ENCODE measurements around the gene SLITRK1.
A peak's percentile ranks its signal among the peaks of the same experiment; 100 is the strongest.

Gene SLITRK1

GRCh38 chr13:83878691-83879430 lies 3.4 kb downstream of the SLITRK1 start:
- H3K4me3 ChIP-seq, result peak overlapping the region; percentile 13 to 25
- H3K9me3 ChIP-seq, result no peaks in the 10 kb centered on the region
- intact Hi-C loops (cut with DNase I; ENCODE audit: low total_unique reads), result no loop called here
- DNase-seq, result no peak
- peaks cover 0 to 49% of the 10 kb centered on the region in 2 donors for H3K27me3 ChIP-seq
- TF ChIP-seq CTCF (IDR thresholded peaks at IDR 0.05), result no peak
- H3K27ac ChIP-seq, result no peak overlapping the region
- no peaks in the 10 kb centered on the region for H3K36me3 ChIP-seq
- H3K4me1 ChIP-seq, result peaks cover 0 to 41% (median 18%) of the 10 kb centered on the region in 4 donors

- no peak for DNase-seq
- Histone ChIP-seq H3K4me1 (peaks cover 0 to 41% (median 18%) of the 10 kb centered on the region in 4 donors), H3K27me3 (peaks cover 0 to 43% of the 10 kb centered on the region in 2 donors), H3K9me3 (no peaks in the 10 kb centered on the region), H3K27ac (no peak overlapping the region), H3K4me3 (no peak overlapping the region), H3K36me3 (no peaks in the 10 kb centered on the region)
- TF ChIP-seq CTCF (IDR thresholded peaks at IDR 0.05), result no peak
- intact Hi-C loops (cut with DNase I; ENCODE audit: low total_unique reads), result no loop called here
Measured at GRCh38 chr13:83877651-83878355, 4.5 kb downstream of the SLITRK1 start.

GRCh38 chr13:83876546-83876945 lies 5.7 kb downstream of the SLITRK1 start:
- no peak for TF ChIP-seq CTCF (IDR thresholded peaks at IDR 0.05)
- intact Hi-C loops (cut with DNase I; ENCODE audit: low total_unique reads), result no loop called here
- H3K27ac ChIP-seq, result no peak overlapping the region
- DNase-seq, result no peak
- H3K27me3 ChIP-seq, result peaks cover 0 to 30% of the 10 kb centered on the region in 2 donors
- peaks cover 0 to 30% (median 14%) of the 10 kb centered on the region in 4 donors for H3K4me1 ChIP-seq
- H3K36me3 ChIP-seq, result no peaks in the 10 kb centered on the region
- H3K9me3 ChIP-seq, result no peaks in the 10 kb centered on the region
- no peak overlapping the region for H3K4me3 ChIP-seq

GRCh38 chr13:83867708-83868107 lies 14.6 kb downstream of the SLITRK1 start:
- Histone ChIP-seq H3K9me3 (no peaks in the 10 kb centered on the region), H3K36me3 (no peaks in the 10 kb centered on the region), H3K4me3 (no peak overlapping the region), H3K27ac (no peak overlapping the region), H3K4me1 (no peaks in the 10 kb centered on the region), H3K27me3 (no peaks in the 10 kb centered on the region)
- TF ChIP-seq CTCF (IDR thresholded peaks at IDR 0.05), result no peak
- intact Hi-C loops (cut with DNase I; ENCODE audit: low total_unique reads), result no loop called here
- no peak for DNase-seq

- DNase-seq, result no peak
- Histone ChIP-seq H3K27ac (no peak overlapping the region), H3K4me1 (no peaks in the 10 kb centered on the region), H3K27me3 (no peaks in the 10 kb centered on the region), H3K9me3 (no peaks in the 10 kb centered on the region), H3K36me3 (no peaks in the 10 kb centered on the region), H3K4me3 (no peak overlapping the region)
- no peak for TF ChIP-seq CTCF (IDR thresholded peaks at IDR 0.05)
- intact Hi-C loops (cut with DNase I; ENCODE audit: low total_unique reads), result no loop called here
Measured at GRCh38 chr13:83865161-83866137, 16.8 kb downstream of the SLITRK1 start.

All from tibial artery (tissue), 4 donors.